HFFc6 (cell line): ENCODE results near the gene ARHGEF38. TPM values are rescaled to one million over a fixed set of nuclear protein-coding genes. Genes with fewer than 3 reads are reported as not detected.

Experiments
- DNase-seq: peaks from one replicate; pipeline ENCODE4 v3.0.0-alpha.2; 2018
- H3K27ac Mint-ChIP-seq: 2 replicates; pipeline ENCODE4 v1.8.0; 2020; ENCODE audit warnings: mild to moderate bottlenecking, mixed read lengths
- H3K27me3 Mint-ChIP-seq: 2 replicates; pipeline ENCODE4 v1.8.0; 2021; ENCODE audit warnings: mild to moderate bottlenecking, moderate library complexity, mixed read lengths; ENCODE audit not compliant: insufficient read depth
- H3K36me3 Mint-ChIP-seq: 2 replicates; pipeline ENCODE4 v1.8.0; 2021; ENCODE audit warnings: low read depth, mixed read lengths
- H3K4me1 Mint-ChIP-seq: 2 replicates; pipeline ENCODE4 v1.8.0; 2020; ENCODE audit warnings: low read depth, mixed read lengths
- H3K4me3 Mint-ChIP-seq: 2 replicates; pipeline ENCODE4 v1.8.0; 2020; ENCODE audit warnings: mild to moderate bottlenecking, moderate library complexity, mixed read lengths
- H3K9me3 Mint-ChIP-seq: 2 replicates; pipeline ENCODE4 v1.8.0; 2020; ENCODE audit warnings: mild to moderate bottlenecking, mixed read lengths
- CTCF ChIP-seq: fragments of 200-600 bp; sonication (generic); IDR thresholded peaks from 2 replicates; pipeline ENCODE4 v1.5.0; 2021; ENCODE audit warnings: antibody characterized with exemption, mild to moderate bottlenecking
- total RNA-seq, 6 experiments: library from RNA; stranded (reverse); fragmentation: NEBNext Ultra II Directional; extraction: Animal tissue kit (Norgen Biotek cat#: 25700); gene quantifications; 2 replicates in 1 of 6; 3 replicates in 5 of 6; pipeline ENCODE4 v1.2.3, GENCODE V29; 2021

The ARHGEF38 gene
- total RNA-seq, 6 experiments from 2014 or later = not detected

- H3K27ac Mint-ChIP-seq = no peak overlapping the region
- no peaks in the 10 kb centered on the region for H3K36me3 Mint-ChIP-seq
- peaks cover 1% of the 10 kb centered on the region for H3K27me3 Mint-ChIP-seq
- TF ChIP-seq CTCF = no peak
- no peak overlapping the region for H3K4me3 Mint-ChIP-seq
- peak; percentile 37 for DNase-seq
- no peaks in the 10 kb centered on the region; the same call in 1 of the 2 replicates for H3K4me1 Mint-ChIP-seq
- peaks cover 5% of the 10 kb centered on the region; the same call in 1 of the 2 replicates for H3K9me3 Mint-ChIP-seq
Observed at GRCh38 chr4:105620640-105621323, 68.4 kb downstream of the ARHGEF38 start.

- H3K36me3 Mint-ChIP-seq = no peaks in the 10 kb centered on the region
- H3K27me3 Mint-ChIP-seq = peaks cover 5% of the 10 kb centered on the region; the same call in 1 of the 2 replicates
- H3K4me3 Mint-ChIP-seq = no peak overlapping the region
- peaks cover 5% of the 10 kb centered on the region; the same call in 1 of the 2 replicates for H3K9me3 Mint-ChIP-seq
- H3K27ac Mint-ChIP-seq = no peak overlapping the region
- no peak for DNase-seq
- no peaks in the 10 kb centered on the region; the same call in 1 of the 2 replicates for H3K4me1 Mint-ChIP-seq
- no peak for TF ChIP-seq CTCF
Observed at GRCh38 chr4:105622269-105622668, 69.8 kb downstream of the ARHGEF38 start.

GRCh38 chr4:105623099-105623498 is 70.7 kb downstream of the ARHGEF38 start:
- peaks cover 6% of the 10 kb centered on the region; the same call in 1 of the 2 replicates for H3K27me3 Mint-ChIP-seq
- no peaks in the 10 kb centered on the region; the same call in 1 of the 2 replicates for H3K4me1 Mint-ChIP-seq
- H3K36me3 Mint-ChIP-seq = no peaks in the 10 kb centered on the region
- no peak for DNase-seq
- H3K27ac Mint-ChIP-seq = no peak overlapping the region
- H3K9me3 Mint-ChIP-seq = peaks cover 5% of the 10 kb centered on the region; the same call in 1 of the 2 replicates
- TF ChIP-seq CTCF = no peak
- no peak overlapping the region for H3K4me3 Mint-ChIP-seq

- Mint-ChIP-seq H3K4me3 (no peak overlapping the region), H3K27ac (no peak overlapping the region), H3K4me1 (no peaks in the 10 kb centered on the region; the same call in 1 of the 2 replicates), H3K9me3 (peaks cover 5% of the 10 kb centered on the region; the same call in 1 of the 2 replicates), H3K27me3 (peaks cover 11% of the 10 kb centered on the region; the same call in 1 of the 2 replicates), H3K36me3 (no peaks in the 10 kb centered on the region)
- peak; percentile 4 for DNase-seq
- TF ChIP-seq CTCF = no peak
Observed at GRCh38 chr4:105624530-105624929, 72.1 kb downstream of the ARHGEF38 start.

- Mint-ChIP-seq H3K4me1 (no peaks in the 10 kb centered on the region; the same call in 1 of the 2 replicates), H3K27me3 (peaks cover 11% of the 10 kb centered on the region; the same call in 1 of the 2 replicates), H3K36me3 (no peaks in the 10 kb centered on the region), H3K9me3 (peaks cover 5% of the 10 kb centered on the region; the same call in 1 of the 2 replicates), H3K4me3 (no peak overlapping the region), H3K27ac (no peak overlapping the region)
- no peak for DNase-seq
- no peak for TF ChIP-seq CTCF
Observed at GRCh38 chr4:105625214-105625613, 72.8 kb downstream of the ARHGEF38 start.
